Brain microvascular endothelial cell (primary cell): ENCODE measurements around the gene MTFR1L.
"Not testable (repeated sequence)": the region's sequence is repeated elsewhere in the genome, so short reads cannot be mapped to it uniquely, and the experiment has no call there.

Experiments
- DNase-seq: peaks from one replicate; pipeline ENCODE4 v3.0.0-alpha.2; 2020
- H3K27ac ChIP-seq: fragments of 250-450 bp; sonication (Bioruptor Pico); 2 replicates; pipeline ENCODE4 v1.5.1; 2020; ENCODE audit warnings: mild to moderate bottlenecking, moderate library complexity
- H3K27me3 ChIP-seq: fragments of 250-450 bp; sonication (Bioruptor Pico); replicated peaks from 2 replicates; pipeline ENCODE4 v1.5.1; 2020; ENCODE audit warnings: mild to moderate bottlenecking
- H3K36me3 ChIP-seq: fragments of 250-450 bp; sonication (Bioruptor Pico); replicated peaks from 2 replicates; pipeline ENCODE4 v1.5.1; 2020; ENCODE audit warnings: mild to moderate bottlenecking
- H3K4me3 ChIP-seq: 2 replicates; pipeline ENCODE4 v1.5.1; 2011; ENCODE audit warnings: low read depth, mild to moderate bottlenecking, control low read depth, low read length, moderate library complexity
- in situ Hi-C: cut with HindIII; loops from 2 replicates; pipeline ENCODE4 v1.10.0; 2017; ENCODE audit warnings: low sequenced_read_pairs, low pct_ligation_motif_present
- TF ChIP-seq, protein P1 (sequence below): IDR thresholded peaks from 2 replicates; pipeline ENCODE4 v1.5.1; 2011; ENCODE audit warnings: low read depth, mild to moderate bottlenecking, moderate library complexity, low read length, control low read depth, inconsistent platforms; ENCODE audit errors: missing control alignments

Gene MTFR1L

DNA sequence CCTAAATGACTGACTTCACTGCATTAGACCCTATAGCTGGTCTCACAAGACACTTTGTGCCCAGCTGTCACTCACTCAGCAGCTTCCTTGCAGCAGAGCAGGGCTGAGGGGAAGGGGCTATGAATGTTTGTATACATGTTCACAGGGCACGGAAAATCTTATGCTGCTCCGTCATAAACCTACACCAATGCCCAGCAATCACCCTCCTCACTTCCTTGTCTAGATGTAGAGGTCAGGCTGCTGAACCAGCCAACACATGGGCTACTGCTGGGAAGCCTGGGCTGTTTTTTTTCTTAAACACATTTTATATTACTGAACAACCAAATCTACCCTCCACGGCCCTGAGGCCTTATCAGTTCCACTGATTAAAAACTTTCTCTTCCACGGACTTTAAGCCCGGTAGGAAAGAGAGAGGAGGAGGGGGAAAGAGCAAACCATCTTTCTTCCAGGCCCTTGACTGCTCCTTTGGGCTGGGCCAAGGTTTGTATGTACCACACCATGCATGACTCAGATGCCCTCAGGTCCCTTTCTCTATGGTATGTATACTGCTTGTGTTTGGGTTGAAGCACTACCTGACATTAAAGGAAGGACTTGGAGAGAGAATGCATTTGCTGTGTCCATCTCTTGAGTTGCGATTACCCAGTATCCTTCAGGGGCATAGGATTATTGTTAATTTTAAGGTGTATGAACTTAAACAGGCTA, 12.7 kb downstream of the MTFR1L start:
- Histone ChIP-seq H3K27ac (no peak overlapping the region), H3K27me3 (no peaks in the 10 kb centered on the region), H3K36me3 (peaks cover 61% of the 10 kb centered on the region), H3K4me3 (no peak overlapping the region)
- in situ Hi-C loops, result no loop called here
- TF ChIP-seq, protein P1, sequence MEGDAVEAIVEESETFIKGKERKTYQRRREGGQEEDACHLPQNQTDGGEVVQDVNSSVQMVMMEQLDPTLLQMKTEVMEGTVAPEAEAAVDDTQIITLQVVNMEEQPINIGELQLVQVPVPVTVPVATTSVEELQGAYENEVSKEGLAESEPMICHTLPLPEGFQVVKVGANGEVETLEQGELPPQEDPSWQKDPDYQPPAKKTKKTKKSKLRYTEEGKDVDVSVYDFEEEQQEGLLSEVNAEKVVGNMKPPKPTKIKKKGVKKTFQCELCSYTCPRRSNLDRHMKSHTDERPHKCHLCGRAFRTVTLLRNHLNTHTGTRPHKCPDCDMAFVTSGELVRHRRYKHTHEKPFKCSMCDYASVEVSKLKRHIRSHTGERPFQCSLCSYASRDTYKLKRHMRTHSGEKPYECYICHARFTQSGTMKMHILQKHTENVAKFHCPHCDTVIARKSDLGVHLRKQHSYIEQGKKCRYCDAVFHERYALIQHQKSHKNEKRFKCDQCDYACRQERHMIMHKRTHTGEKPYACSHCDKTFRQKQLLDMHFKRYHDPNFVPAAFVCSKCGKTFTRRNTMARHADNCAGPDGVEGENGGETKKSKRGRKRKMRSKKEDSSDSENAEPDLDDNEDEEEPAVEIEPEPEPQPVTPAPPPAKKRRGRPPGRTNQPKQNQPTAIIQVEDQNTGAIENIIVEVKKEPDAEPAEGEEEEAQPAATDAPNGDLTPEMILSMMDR, result no peak
- DNase-seq, result no peak

DNA sequence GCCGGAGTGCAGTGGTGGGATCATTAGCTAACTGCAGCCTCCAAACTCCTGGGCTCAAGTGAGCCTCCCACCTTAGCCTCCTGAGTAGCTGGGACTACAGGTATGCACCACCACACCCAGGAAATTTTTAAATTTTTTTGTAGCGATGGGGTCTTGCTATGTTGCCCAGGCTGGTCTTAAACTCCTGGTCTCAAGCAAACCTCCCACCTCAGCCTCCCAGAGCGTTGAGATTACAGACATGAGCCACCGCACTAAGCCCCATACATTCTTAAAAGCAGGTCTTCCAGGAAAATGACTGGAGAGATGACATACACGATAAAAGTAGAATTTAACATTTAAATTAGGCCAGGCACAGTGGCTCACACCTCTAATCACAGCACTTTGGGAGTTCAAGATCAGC, 13.4 kb downstream of the MTFR1L start:
- Histone ChIP-seq H3K27ac (no peak overlapping the region), H3K27me3 (no peaks in the 10 kb centered on the region), H3K36me3 (peaks cover 54% of the 10 kb centered on the region), H3K4me3 (no peak overlapping the region)
- in situ Hi-C loops, result no loop called here
- TF ChIP-seq, protein P1, result no peak
- no peak for DNase-seq

DNA sequence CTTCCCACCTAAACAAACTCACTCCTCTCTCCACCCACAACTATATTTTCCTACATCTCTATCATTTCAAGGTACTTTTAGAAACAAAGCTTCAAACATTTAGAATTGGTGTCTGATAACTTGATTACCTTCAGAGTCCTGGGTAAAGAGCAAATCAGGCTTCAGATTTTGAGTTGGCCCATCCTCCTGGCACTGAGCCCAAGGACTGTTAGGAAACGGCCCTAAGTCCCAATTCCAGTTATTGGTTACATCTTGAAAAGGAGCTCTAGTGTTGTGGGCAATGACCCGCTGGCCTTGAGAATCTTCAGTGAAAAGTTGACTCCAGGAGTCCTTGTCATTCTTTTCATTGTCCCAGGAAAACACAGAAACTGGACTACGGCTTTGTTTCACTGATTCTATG, 15.1 kb downstream of the MTFR1L start:
- Histone ChIP-seq H3K36me3 (peaks cover 44% of the 10 kb centered on the region), H3K27ac (no peak overlapping the region), H3K4me3 (no peak overlapping the region), H3K27me3 (no peaks in the 10 kb centered on the region)
- DNase-seq, result no peak
- in situ Hi-C loops, result no loop called here
- TF ChIP-seq, protein P1, result no peak

DNA sequence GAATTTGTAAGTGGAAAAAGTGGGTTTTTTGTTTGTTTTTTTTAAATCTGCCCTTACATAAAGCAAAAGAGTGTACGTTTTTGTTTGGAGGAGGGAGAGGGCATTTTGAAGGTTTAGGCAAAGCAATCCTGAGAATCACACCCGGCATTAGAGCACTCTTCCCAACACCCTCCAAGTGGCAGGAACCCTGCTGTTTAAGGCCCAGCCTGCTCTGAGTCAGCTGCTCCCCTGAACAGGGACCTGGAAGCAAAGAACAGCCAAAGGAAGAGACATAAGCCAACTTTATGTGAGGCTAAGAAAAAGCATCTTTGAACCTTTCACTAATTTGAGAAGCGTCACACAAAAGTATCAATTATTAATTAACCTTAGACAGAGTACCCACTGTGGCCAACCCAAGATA, 16.9 kb downstream of the MTFR1L start:
- Histone ChIP-seq H3K4me3 (no peak overlapping the region), H3K36me3 (peaks cover 26% of the 10 kb centered on the region), H3K27me3 (no peaks in the 10 kb centered on the region), H3K27ac (no peak overlapping the region)
- in situ Hi-C loops, result no loop called here
- DNase-seq, result no peak
- TF ChIP-seq, protein P1, result no peak

DNA sequence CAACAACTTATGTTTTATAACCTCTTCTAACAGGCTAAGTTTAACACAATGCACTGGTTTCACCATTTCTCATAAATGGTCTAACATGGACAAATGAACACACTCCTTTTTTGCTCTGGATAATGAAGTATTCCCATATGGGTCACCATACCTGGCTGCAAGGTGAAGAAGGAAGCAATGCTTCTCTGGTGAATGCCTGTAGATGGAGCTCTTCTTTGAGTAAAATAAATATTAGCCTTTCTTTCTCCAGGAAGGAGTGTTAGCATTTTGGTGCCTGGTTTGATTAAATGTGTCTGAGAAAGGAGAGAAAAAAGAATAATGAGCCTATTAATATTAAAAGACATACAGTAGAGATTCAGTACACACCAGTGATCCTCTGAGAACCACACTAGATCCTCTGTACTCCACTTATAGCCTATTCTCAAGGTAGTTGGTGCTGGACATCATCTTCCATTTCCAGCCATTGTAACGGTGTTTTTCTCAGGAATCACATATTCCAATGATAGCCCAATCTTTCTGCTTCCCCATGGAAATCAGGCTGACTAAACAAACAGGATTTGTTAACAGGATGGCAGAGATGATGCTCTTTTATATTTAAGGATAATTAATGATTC, 17.6 kb downstream of the MTFR1L start:
- H3K4me3 ChIP-seq, result no peak overlapping the region
- peaks cover 19% of the 10 kb centered on the region for H3K36me3 ChIP-seq
- TF ChIP-seq, protein P1, result peak; percentile 61
- in situ Hi-C loops, result no loop called here
- no peaks in the 10 kb centered on the region for H3K27me3 ChIP-seq
- DNase-seq, result no peak
- H3K27ac ChIP-seq, result no peak overlapping the region

DNA sequence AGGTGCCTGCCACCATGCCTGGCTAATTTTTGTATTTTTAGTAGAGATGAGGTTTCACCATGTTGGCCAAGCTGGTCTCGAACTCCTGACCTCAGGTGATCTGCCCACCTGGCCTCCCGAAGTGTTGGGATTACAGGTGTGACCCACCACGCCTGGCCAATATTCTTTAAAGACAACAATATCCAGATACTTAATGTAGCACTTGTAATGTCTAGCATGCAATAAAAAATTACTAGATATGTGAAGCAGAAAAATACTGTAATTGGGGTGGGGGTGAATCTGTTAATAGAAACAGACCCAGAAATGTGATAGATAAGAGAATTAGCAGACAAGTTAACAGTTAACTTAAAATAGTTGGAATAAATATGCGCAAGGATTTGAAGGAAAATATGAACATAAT, 20.1 kb downstream of the MTFR1L start:
- H3K27ac ChIP-seq, DNase-seq, H3K4me3 ChIP-seq, in situ Hi-C loops, H3K36me3 ChIP-seq, H3K27me3 ChIP-seq: not testable (repeated sequence)
